Measurements from ENCODE around the gene CHRM4.
"Not testable (repeated sequence)": the region's sequence is repeated elsewhere in the genome, so short reads cannot be mapped to it uniquely, and the experiment has no call there.

CHRM4 gene

DNA sequence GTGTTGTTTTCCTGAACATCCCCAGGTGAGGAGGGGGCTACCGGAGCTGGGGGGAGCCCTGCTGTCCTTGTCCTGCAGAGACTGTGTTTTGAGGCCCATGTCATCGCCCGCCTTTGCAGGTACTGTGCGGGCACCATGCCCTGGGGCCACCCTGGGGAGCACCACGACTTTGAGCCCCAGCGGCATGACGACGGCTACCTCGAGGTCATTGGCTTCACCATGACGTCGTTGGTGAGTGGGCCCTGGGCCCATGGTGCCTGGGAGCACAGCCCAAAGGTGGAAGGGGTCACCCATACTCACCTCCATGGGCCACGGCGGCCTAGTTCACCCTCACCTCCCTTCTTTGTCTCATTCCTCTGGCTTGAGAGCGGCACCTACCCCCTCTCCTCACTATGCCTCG is 16.8 kb downstream of the CHRM4 start:
- no peak for DNase-seq (ENCODE audit: low read depth)
- no peak overlapping the region for H3K4me3 ChIP-seq (ENCODE audit: low read depth, low read length)

DNA sequence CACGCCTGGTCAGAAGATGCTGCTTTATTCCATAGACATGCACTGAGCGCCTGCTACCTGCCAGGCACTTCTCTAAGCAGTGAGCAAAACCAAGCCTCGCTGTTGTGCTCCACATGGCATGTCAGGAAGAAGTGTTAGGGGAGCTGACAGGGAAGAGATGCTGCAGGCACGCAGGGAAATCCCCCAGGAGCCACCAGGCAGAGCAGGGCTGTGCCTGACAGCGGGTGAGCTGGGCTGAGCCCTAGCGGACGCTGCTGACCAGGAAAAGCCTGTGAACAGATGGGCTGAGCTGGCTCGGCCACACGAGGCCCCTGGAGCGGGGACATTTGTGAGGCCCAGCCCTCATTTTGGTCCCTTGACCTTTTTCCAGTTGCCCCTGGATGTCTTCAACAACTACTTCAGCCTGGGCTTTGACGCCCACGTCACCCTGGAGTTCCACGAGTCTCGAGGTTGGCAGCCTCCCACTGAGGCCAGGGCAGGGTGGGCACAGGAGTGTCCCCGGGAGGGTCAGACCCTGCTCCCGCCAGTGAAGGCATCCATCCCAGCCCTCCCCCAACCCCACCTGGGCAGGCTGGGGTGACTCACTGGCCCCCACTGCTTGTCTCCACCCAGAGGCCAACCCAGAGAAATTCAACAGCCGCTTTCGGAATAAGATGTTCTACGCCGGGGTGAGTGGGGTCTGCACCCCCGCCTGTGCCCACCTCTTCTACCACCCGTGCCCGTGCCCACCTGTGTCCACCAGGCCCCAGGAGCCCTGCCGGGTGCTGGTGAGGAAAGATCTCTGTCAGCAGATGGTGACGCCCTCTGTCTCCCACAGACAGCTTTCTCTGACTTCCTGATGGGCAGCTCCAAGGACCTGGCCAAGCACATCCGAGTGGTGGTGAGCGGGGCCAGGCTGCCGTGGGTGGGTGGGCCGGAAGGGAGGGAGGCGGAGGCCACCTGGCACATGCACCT is 17.5 kb downstream of the CHRM4 start:
- no peak for DNase-seq (ENCODE audit: low read depth)
- TF ChIP-seq, protein P1, sequence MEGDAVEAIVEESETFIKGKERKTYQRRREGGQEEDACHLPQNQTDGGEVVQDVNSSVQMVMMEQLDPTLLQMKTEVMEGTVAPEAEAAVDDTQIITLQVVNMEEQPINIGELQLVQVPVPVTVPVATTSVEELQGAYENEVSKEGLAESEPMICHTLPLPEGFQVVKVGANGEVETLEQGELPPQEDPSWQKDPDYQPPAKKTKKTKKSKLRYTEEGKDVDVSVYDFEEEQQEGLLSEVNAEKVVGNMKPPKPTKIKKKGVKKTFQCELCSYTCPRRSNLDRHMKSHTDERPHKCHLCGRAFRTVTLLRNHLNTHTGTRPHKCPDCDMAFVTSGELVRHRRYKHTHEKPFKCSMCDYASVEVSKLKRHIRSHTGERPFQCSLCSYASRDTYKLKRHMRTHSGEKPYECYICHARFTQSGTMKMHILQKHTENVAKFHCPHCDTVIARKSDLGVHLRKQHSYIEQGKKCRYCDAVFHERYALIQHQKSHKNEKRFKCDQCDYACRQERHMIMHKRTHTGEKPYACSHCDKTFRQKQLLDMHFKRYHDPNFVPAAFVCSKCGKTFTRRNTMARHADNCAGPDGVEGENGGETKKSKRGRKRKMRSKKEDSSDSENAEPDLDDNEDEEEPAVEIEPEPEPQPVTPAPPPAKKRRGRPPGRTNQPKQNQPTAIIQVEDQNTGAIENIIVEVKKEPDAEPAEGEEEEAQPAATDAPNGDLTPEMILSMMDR (IDR thresholded peaks at IDR 0.05; ENCODE audit: control insufficient read depth, extremely low read depth, insufficient read depth) = no peak
- no peak overlapping the region for H3K4me3 ChIP-seq (ENCODE audit: low read depth, low read length)

More for the DNA sequence above, 16.8 kb downstream of the CHRM4 start:
- TF ChIP-seq, protein P1 (IDR thresholded peaks at IDR 0.05; ENCODE audit: control insufficient read depth, extremely low read depth, insufficient read depth) = no peak

DNA sequence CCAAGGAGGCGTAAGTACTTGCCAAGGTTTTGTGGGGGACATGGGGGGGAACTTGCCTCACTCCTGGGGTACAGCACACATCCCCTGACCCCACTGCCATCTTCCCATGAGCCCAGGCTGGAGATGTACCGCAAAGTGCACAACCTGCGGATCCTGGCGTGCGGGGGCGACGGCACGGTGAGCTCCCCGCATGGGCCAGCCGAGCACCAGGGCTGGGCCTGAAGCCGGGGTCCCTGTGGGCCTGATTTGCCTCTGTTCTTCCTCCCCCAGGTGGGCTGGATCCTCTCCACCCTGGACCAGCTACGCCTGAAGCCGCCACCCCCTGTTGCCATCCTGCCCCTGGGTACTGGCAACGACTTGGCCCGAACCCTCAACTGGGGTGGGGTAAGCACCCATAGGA is 19.1 kb downstream of the CHRM4 start:
- DNase-seq (ENCODE audit: low read depth); H3K4me3 ChIP-seq (ENCODE audit: low read depth, low read length): not testable (repeated sequence)

DNA sequence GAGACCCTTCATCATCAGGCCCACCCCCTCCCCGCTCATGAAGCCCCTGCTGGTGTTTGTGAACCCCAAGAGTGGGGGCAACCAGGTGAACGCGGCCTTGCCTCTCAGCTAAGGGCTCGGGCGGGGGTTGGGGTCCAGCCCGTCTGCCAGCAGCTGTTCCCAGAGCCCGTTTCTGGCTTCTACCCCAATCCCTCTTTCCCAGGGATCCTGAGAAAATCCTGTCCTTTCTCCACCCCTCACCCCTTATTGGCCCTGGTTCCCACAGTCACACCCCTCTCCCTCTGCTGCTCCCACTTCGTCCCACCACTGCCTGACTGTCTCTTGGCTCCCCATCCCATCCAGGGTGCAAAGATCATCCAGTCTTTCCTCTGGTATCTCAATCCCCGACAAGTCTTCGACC is 19.5 kb downstream of the CHRM4 start:
- TF ChIP-seq, protein P1 (IDR thresholded peaks at IDR 0.05; ENCODE audit: control insufficient read depth, extremely low read depth, insufficient read depth) = no peak
- H3K4me3 ChIP-seq (ENCODE audit: low read depth, low read length) = no peak overlapping the region
- DNase-seq (ENCODE audit: low read depth) = no peak

DNA sequence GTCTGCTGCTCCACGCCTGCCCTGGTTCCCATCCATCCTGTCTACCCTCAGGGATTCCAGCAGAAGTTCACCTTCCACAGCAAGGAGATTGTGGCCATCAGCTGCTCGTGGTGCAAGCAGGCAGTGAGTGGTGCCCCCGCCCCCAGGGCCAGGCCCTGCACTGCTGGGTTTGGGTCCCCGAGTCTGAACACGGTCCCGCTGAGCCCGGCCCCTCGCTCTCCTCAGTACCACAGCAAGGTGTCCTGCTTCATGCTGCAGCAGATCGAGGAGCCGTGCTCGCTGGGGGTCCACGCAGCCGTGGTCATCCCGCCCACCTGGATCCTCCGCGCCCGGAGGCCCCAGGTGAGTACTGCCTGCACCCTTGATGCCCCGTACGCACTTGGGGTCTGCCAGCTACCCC is 20.3 kb downstream of the CHRM4 start:
- H3K4me3 ChIP-seq (ENCODE audit: low read depth, low read length) = not testable (repeated sequence)

DNA sequence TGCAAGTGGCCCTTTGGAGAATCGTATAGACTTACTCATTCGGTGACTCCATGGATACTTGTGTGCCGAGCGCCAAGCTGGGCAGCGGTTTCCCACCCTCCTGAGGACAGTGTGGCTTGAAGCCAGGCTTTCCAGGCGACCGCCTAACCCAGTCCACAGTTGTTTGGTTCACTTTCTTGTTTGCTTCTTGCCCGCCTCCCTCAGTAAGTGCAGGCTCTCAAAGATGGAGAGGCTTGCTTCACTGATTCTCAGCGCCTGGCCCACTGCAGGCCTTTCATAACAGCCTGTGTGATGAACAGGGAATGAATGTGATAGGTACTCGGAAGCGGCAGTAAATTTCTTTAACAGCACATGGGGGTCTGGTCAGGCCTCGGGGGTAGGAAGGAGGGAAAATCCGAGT is 21.3 kb downstream of the CHRM4 start:
- DNase-seq (ENCODE audit: low read depth) = no peak
- TF ChIP-seq, protein P1 (IDR thresholded peaks at IDR 0.05; ENCODE audit: control insufficient read depth, extremely low read depth, insufficient read depth) = no peak
- H3K4me3 ChIP-seq (ENCODE audit: low read depth, low read length) = no peak overlapping the region

More for the DNA sequence above, 20.3 kb downstream of the CHRM4 start:
- DNase-seq (ENCODE audit: low read depth) = not testable (repeated sequence)

DNA sequence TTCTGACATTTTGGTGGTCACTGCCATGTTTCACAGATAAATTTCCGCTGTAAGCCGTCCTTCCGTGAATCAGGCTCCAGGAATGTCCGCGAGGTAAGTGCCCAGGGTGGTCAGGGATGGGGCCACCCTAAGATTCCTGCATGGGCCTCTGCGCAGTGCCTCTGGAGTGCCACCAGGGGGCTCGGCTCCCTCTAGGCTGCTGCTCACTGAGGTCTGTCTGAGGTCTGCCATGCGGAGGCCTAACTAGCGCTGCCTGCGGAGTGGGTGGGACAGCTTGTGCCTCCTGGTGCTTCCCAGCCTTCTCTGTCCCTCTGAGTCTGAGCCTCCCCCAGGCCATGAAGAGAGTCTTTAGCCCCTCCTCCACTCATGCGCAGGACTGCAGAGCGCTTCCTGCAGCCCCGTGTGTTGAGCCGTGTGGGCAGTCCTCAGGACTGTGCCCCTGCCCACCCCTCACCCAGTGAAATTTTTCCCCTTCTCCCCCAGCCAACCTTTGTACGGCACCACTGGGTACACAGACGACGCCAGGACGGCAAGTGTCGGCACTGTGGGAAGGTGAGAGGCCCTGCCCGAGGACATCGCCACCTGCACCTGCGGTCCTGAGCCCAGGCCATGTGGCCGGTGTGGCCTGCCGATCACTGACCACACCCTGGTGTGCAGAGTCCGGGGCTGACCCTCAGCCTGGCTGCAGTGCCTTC is 22.0 kb downstream of the CHRM4 start:
- no peak overlapping the region for H3K4me3 ChIP-seq (ENCODE audit: low read depth, low read length)
- TF ChIP-seq, protein P1 (IDR thresholded peaks at IDR 0.05; ENCODE audit: control insufficient read depth, extremely low read depth, insufficient read depth) = peak; percentile 73
- DNase-seq (ENCODE audit: low read depth) = no peak
